Measurements from ENCODE around the gene TNF. TPM values are rescaled to one million over a fixed set of nuclear protein-coding genes. Genes with fewer than 3 reads are reported as not detected.

Gene TNF
- total and polyA plus RNA-seq, 2 of the 13 experiments (the other 11 are each of a cell fraction or from before 2014, with no cell fraction given), result not detected

GRCh38 chr6:31531162-31531561 lies 44.2 kb upstream of the TNF start:
- Histone ChIP-seq H3K27me3 (ENCODE audit: control insufficient read depth in 1 of 2, insufficient read depth in 2 of 2, low read length in 2 of 2) (no peaks in the 10 kb centered on the region), H3K9ac (ENCODE audit: insufficient read depth, low read depth, low read length) (no peak overlapping the region), H3K79me2 (ENCODE audit: insufficient read depth, low read length) (peaks cover 9% of the 10 kb centered on the region), H3K36me3 (replicated peaks in 1 of 2; ENCODE audit: control insufficient read depth in 1 of 2, insufficient read depth in 2 of 2, low read length in 2 of 2) (peaks cover 36 to 64% of the 10 kb centered on the region in 2 experiments), H3K4me2 (ENCODE audit: low read depth, low read length) (no peak overlapping the region), H3K9me3 (ENCODE audit: low read length) (no peaks in the 10 kb centered on the region), H3K27ac (ENCODE audit: extremely low read length, insufficient read depth, low read length) (no peak overlapping the region), H3K4me3 (replicated peaks in 1 of 3; ENCODE audit: insufficient read depth in 1 of 3, low read depth in 2 of 3, low read length in 3 of 3) (no peak overlapping the region), H4K20me1 (ENCODE audit: insufficient read depth, low read length) (peaks cover 48% of the 10 kb centered on the region), H3K4me1 (ENCODE audit: insufficient read depth, low read length) (peaks cover 80% of the 10 kb centered on the region), H2AFZ (ENCODE audit: low read length) (no peak overlapping the region)
- no peak for TF ChIP-seq ZKSCAN5 (CRISPR knock-in tag; IDR thresholded peaks at IDR 0.05)
- peak; percentile 41 for TF ChIP-seq RBFOX2 (IDR thresholded peaks at IDR 0.05; ENCODE audit: low read depth, low read length)
- no peak for TF ChIP-seq PITX1 (CRISPR knock-in tag; IDR thresholded peaks at IDR 0.05)
- TF ChIP-seq RBM22 (optimal IDR thresholded peaks at IDR 0.05; ENCODE audit: low read length), result peak; percentile 66
- TF ChIP-seq ZNF207 (IDR thresholded peaks at IDR 0.05; ENCODE audit: borderline replicate concordance), result no peak
- peak in 1 of 2 experiments; percentile 16; a peak in 1 of 4 replicates for TF ChIP-seq POLR2A (IDR thresholded peaks at IDR 0.05; ENCODE audit: insufficient read depth in 1 of 2, low read depth in 2 of 2, low read length in 2 of 2)
- WGBS (ENCODE audit: low lambda C conversion rate), result 96% methylated on average over 7 of the region's 7 CpGs
- ChIA-PET POLR2A (interaction anchor here (8.3 kb wide), 1 partner anchor 10 kb away, joined by 123 read pairs; the partner anchor contains the start of gene DDX39B), CTCF (ENCODE audit: low intra/inter-chr PET ratio, low total read pairs) (no interaction called here)
- no peak for DNase-seq (ENCODE audit: low spot score)
- in situ Hi-C loops (cut with HindIII; ENCODE audit: extremely low pct_ligation_motif_present, low pct_unique_long_range_greater_than_20kb), result no loop called here
- no peak for FAIRE-seq
- intact Hi-C loops (cut with micrococcal nuclease; ENCODE audit: unreplicated experiment), result no loop called here
- ATAC-seq, result no peak
- no TSS peak for BruUV-seq (replicated peaks)

GRCh38 chr6:31531771-31532643 lies 43.4 kb upstream of the TNF start:
- intact Hi-C loops (cut with micrococcal nuclease; ENCODE audit: unreplicated experiment) (no loop called here), in situ Hi-C loops (cut with HindIII; ENCODE audit: extremely low pct_ligation_motif_present, low pct_unique_long_range_greater_than_20kb) (no loop called here)
- H3K79me2 ChIP-seq (ENCODE audit: insufficient read depth, low read length), result peaks cover 16% of the 10 kb centered on the region
- DNase-seq (ENCODE audit: low spot score) (no peak), FAIRE-seq (no peak), ATAC-seq (no peak)
- H3K27me3 ChIP-seq (ENCODE audit: control insufficient read depth in 1 of 2, insufficient read depth in 2 of 2, low read length in 2 of 2), result no peaks in the 10 kb centered on the region
- no peak overlapping the region for H2AFZ ChIP-seq (ENCODE audit: low read length)
- H3K4me1 ChIP-seq (ENCODE audit: insufficient read depth, low read length), result peaks cover 79% of the 10 kb centered on the region
- H3K9me3 ChIP-seq (ENCODE audit: low read length), result no peaks in the 10 kb centered on the region
- POLR2A ChIA-PET, result interaction anchor here (8.3 kb wide), 1 partner anchor 9 kb away, joined by 123 read pairs; the partner anchor contains the start of gene DDX39B
- BruUV-seq (replicated peaks), result TSS peak; percentile 3
- H3K4me2 ChIP-seq (ENCODE audit: low read depth, low read length), result no peak overlapping the region
- peaks cover 55% of the 10 kb centered on the region for H4K20me1 ChIP-seq (ENCODE audit: insufficient read depth, low read length)
- H3K36me3 ChIP-seq (replicated peaks in 1 of 2; ENCODE audit: control insufficient read depth in 1 of 2, insufficient read depth in 2 of 2, low read length in 2 of 2), result peaks cover 41 to 70% of the 10 kb centered on the region in 2 experiments
- H3K4me3 ChIP-seq (replicated peaks in 1 of 3; ENCODE audit: insufficient read depth in 1 of 3, low read depth in 2 of 3, low read length in 3 of 3), result no peak overlapping the region
- WGBS (ENCODE audit: low lambda C conversion rate), result 88% methylated on average over 9 of the region's 9 CpGs
- CTCF ChIA-PET (ENCODE audit: low intra/inter-chr PET ratio, low total read pairs), result no interaction called here
- H3K27ac ChIP-seq (ENCODE audit: extremely low read length, insufficient read depth, low read length), result no peak overlapping the region
- no peak overlapping the region for H3K9ac ChIP-seq (ENCODE audit: insufficient read depth, low read depth, low read length)
- TF ChIP-seq PHF5A (CRISPR knock-in tag; IDR thresholded peaks at IDR 0.05; ENCODE audit: low read depth, unreplicated experiment) (no peak), MAZ (IDR thresholded peaks at IDR 0.05; ENCODE audit: borderline replicate concordance, low read depth, low read length) (no peak), MAZ (CRISPR knock-in tag; IDR thresholded peaks at IDR 0.05; ENCODE audit: low read depth) (no peak), SRSF9 (IDR thresholded peaks at IDR 0.05; ENCODE audit: borderline replicate concordance, insufficient read depth, low read depth, low read length, poor library complexity, severe bottlenecking) (no peak), POLR2G (IDR thresholded peaks at IDR 0.05; ENCODE audit: low read depth, low read length) (0 out of 2 replicates have a peak, but pooled peaks have one; percentile 47), TCF12 (IDR thresholded peaks at IDR 0.05) (no peak), TCF12 (CRISPR knock-in tag; IDR thresholded peaks at IDR 0.05) (no peak), POLR2A (IDR thresholded peaks at IDR 0.05; ENCODE audit: insufficient read depth in 1 of 2, low read depth in 2 of 2, low read length in 2 of 2) (peak in 1 of 2 experiments; percentile 50; a peak in 1 of 4 replicates), ZNF619 (CRISPR knock-in tag; IDR thresholded peaks at IDR 0.05) (no peak), SKI (IDR thresholded peaks at IDR 0.05; ENCODE audit: partially characterized antibody) (no peak), REL (CRISPR knock-in tag; conservative IDR thresholded peaks at IDR 0.05) (no peak), SP2 (CRISPR knock-in tag; IDR thresholded peaks at IDR 0.05) (no peak), PAF1 (CRISPR knock-in tag; IDR thresholded peaks at IDR 0.05) (peak; percentile 6; the same call in 1 of the 2 replicates), ETV5 (CRISPR knock-in tag; IDR thresholded peaks at IDR 0.05; ENCODE audit: borderline replicate concordance) (no peak), ZNF891 (CRISPR knock-in tag; IDR thresholded peaks at IDR 0.05) (no peak)
